ENCODE results near the gene PARP6. TPM values are rescaled to one million over a fixed set of nuclear protein-coding genes. Genes with fewer than 3 reads are reported as not detected.

The PARP6 gene
- polyA plus RNA-seq, 3 donors, result 12.9 to 165 (median 13.5) TPM

DNA sequence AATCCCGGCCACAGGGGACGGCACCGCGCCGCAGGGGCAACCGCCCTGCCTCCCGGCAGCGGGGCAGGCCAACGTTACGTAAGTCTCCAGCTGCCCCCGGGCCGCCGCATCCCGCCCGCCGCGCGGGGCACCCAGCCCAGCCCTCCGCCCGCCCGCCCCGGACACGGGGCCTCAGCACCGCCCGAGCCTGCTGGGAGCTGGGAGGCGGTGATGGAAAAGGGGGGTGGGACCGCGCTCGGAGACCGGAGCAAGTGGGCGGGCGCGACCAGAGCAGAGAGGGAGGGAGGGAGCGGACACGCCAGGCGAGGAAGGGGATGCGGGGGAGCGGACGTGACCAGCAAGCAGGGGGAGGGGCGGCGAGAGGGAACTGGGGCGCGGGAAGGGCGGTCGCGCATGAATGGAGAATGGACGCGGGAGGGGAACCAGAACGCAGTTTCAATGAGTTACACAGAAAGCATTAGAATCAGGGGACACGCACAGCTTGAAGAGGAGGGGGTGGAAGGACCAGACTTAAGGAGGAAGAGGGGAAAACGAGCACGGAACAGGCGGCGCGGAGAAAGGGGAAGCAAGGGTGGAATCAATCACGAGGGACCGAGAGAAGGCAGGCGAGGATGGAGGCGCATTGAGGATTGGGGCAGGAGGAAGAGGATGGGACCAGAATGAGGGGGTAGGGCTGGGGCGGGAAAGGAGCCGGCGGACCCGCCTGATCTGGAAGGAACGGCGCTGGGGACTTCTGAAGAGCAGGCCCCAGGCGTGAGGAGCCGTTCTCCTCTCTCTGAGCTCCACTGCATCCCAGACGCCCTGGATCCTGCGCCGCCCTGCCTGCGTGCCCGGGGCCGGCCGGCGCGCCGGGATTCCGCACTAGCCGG is 41.9 kb downstream of the PARP6 start:
- intact Hi-C loops (cut with micrococcal nuclease), result loop anchor here (1.0 to 5.0 kb wide), 3 partner anchors 33 to 42 kb away; partner anchors contain the start of genes PARP6 (in 2 of the 2) and GRAMD2A (in 1 of the 2)
- Histone ChIP-seq H3K36me3 (replicated peaks in 1 of 2; ENCODE audit: control insufficient read depth in 1 of 2, insufficient read depth in 2 of 2, low read length in 2 of 2) (peaks cover 0 to 3% of the 10 kb centered on the region in 2 donors), H2AFZ (ENCODE audit: insufficient read depth, low read depth, low read length, poor library complexity, severe bottlenecking) (peak overlapping the region; percentile 63), H3K4me1 (ENCODE audit: control insufficient read depth in 1 of 2, insufficient read depth in 2 of 2, low read length in 2 of 2) (peaks cover 67 to 70% of the 10 kb centered on the region in 2 donors), H3K9ac (ENCODE audit: insufficient read depth, low read length, poor library complexity, severe bottlenecking) (peak overlapping the region; percentile 98), H4K20me1 (ENCODE audit: insufficient read depth, low read length) (peaks cover 22% of the 10 kb centered on the region), H3K27me3 (ENCODE audit: control insufficient read depth in 2 of 2, insufficient read depth in 2 of 2, low read length in 2 of 2) (no peaks in the 10 kb centered on the region), H3K4me2 (replicated peaks; ENCODE audit: extremely low read depth, low read length, poor library complexity, severe bottlenecking) (peak overlapping the region; percentile 86), H3K4me3 (replicated peaks in 1 of 3; ENCODE audit: low read depth in 2 of 3, low read length in 3 of 3) (peak overlapping the region; percentile 91 to 95 (median 95)), H3K27ac (ENCODE audit: low read depth in 1 of 2, low read length in 2 of 2) (peak overlapping the region; percentile 98 to 100), H3K79me2 (ENCODE audit: insufficient read depth, low read length) (peaks cover 59% of the 10 kb centered on the region), H3K9me3 (replicated peaks in 1 of 2; ENCODE audit: control insufficient read depth in 1 of 2, insufficient read depth in 1 of 2, low read length in 2 of 2) (no peaks in the 10 kb centered on the region)
- WGBS (ENCODE audit: insufficient coverage), result under 1% methylated on average over 78 of the region's 79 CpGs
- TF ChIP-seq, protein P1, sequence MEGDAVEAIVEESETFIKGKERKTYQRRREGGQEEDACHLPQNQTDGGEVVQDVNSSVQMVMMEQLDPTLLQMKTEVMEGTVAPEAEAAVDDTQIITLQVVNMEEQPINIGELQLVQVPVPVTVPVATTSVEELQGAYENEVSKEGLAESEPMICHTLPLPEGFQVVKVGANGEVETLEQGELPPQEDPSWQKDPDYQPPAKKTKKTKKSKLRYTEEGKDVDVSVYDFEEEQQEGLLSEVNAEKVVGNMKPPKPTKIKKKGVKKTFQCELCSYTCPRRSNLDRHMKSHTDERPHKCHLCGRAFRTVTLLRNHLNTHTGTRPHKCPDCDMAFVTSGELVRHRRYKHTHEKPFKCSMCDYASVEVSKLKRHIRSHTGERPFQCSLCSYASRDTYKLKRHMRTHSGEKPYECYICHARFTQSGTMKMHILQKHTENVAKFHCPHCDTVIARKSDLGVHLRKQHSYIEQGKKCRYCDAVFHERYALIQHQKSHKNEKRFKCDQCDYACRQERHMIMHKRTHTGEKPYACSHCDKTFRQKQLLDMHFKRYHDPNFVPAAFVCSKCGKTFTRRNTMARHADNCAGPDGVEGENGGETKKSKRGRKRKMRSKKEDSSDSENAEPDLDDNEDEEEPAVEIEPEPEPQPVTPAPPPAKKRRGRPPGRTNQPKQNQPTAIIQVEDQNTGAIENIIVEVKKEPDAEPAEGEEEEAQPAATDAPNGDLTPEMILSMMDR (IDR thresholded peaks at IDR 0.05), result no peak
- H3K9me3 Mint-ChIP-seq, result peaks cover 0 to 2% (median 0%) of the 10 kb centered on the region in 7 donors
- H3K36me3 Mint-ChIP-seq, result peaks cover 4 to 10% of the 10 kb centered on the region in 2 donors
- H3K27me3 Mint-ChIP-seq (ENCODE audit: low read depth in 3 of 3), result no peaks in the 10 kb centered on the region
- H3K4me1 Mint-ChIP-seq, result peaks cover 63% of the 10 kb centered on the region
- H3K4me3 Mint-ChIP-seq, result peak overlapping the region; percentile 99
- H3K27ac Mint-ChIP-seq, result peak overlapping the region; percentile 98 to 100 (median 100)
- peak; percentile 84 to 92 (median 92) for DNase-seq

DNA sequence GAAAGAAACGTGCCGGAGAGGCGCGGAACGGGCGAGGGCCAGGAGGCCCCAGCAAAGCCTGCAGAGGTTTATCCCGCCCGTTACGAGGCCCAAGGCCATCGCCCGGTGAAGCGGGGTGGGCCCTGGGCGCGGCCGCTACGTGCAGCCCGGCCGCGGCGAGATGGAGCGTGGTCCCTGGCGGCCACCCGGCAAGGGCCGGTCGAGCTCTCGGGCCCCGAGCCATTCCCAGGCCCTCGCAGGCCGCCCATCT is 42.5 kb downstream of the PARP6 start:
- H3K27ac Mint-ChIP-seq, result peak overlapping the region; percentile 98 to 100 (median 99)
- peaks cover 63% of the 10 kb centered on the region for H3K4me1 Mint-ChIP-seq
- WGBS (ENCODE audit: insufficient coverage), result under 1% methylated on average over 29 of the region's 29 CpGs
- Histone ChIP-seq H3K4me3 (replicated peaks in 1 of 3; ENCODE audit: low read depth in 2 of 3, low read length in 3 of 3) (peak overlapping the region; percentile 91 to 95 (median 95)), H4K20me1 (ENCODE audit: insufficient read depth, low read length) (peaks cover 27% of the 10 kb centered on the region), H3K9ac (ENCODE audit: insufficient read depth, low read length, poor library complexity, severe bottlenecking) (peak overlapping the region; percentile 98), H3K27me3 (ENCODE audit: control insufficient read depth in 2 of 2, insufficient read depth in 2 of 2, low read length in 2 of 2) (no peaks in the 10 kb centered on the region), H3K4me1 (ENCODE audit: control insufficient read depth in 1 of 2, insufficient read depth in 2 of 2, low read length in 2 of 2) (peaks cover 67 to 73% of the 10 kb centered on the region in 2 donors), H3K36me3 (replicated peaks in 1 of 2; ENCODE audit: control insufficient read depth in 1 of 2, insufficient read depth in 2 of 2, low read length in 2 of 2) (peaks cover 0 to 7% of the 10 kb centered on the region in 2 donors), H3K9me3 (replicated peaks in 1 of 2; ENCODE audit: control insufficient read depth in 1 of 2, insufficient read depth in 1 of 2, low read length in 2 of 2) (no peaks in the 10 kb centered on the region), H3K4me2 (replicated peaks; ENCODE audit: extremely low read depth, low read length, poor library complexity, severe bottlenecking) (peak overlapping the region; percentile 86), H3K79me2 (ENCODE audit: insufficient read depth, low read length) (peaks cover 65% of the 10 kb centered on the region), H2AFZ (ENCODE audit: insufficient read depth, low read depth, low read length, poor library complexity, severe bottlenecking) (peak overlapping the region; percentile 33), H3K27ac (ENCODE audit: low read depth in 1 of 2, low read length in 2 of 2) (peak overlapping the region; percentile 98 to 100)
- TF ChIP-seq, protein P1 (IDR thresholded peaks at IDR 0.05), result no peak
- H3K36me3 Mint-ChIP-seq, result peaks cover 4 to 15% of the 10 kb centered on the region in 2 donors
- intact Hi-C loops (cut with micrococcal nuclease), result loop anchor here (5.0 kb wide), 3 partner anchors 33 to 142 kb away; partner anchors contain the start of genes GRAMD2A (in 1 of the 2) and PARP6 (in 1 of the 2)
- H3K27me3 Mint-ChIP-seq (ENCODE audit: low read depth in 3 of 3), result no peaks in the 10 kb centered on the region
- H3K4me3 Mint-ChIP-seq, result peak overlapping the region; percentile 94 to 99
- H3K9me3 Mint-ChIP-seq, result peaks cover 0 to 2% (median 0%) of the 10 kb centered on the region in 7 donors
- DNase-seq, result peak in 1 of 3 donors; percentile 3

Measured in CD14-positive monocyte (primary cell).